ENCODE results near the gene ANKRD44. TPM values are rescaled to one million over a fixed set of nuclear protein-coding genes. Genes with fewer than 3 reads are reported as not detected.

ANKRD44 gene
- total RNA-seq, 1 experiment from 2014 or later, result 7.8 TPM

DNA sequence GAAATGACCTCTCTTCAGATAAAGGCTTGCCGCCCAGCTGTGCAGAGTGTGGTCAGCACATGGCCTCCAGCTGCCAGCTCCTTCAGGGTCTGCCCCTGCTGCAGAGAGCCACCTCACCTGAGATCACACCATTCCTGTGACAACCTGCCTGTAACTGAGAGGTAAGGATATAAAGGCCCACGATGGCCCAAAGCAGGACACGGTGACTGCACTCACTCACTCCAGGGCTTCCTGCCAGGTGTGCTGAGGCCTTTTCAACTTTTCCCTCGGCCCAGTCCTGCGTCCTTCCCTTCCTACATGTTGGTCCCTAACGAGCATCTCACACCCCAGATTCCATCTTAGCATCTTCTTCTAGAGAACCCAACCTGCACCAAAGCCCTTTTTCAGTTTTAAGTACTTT is 36.2 kb downstream of the ANKRD44 start:
- Histone ChIP-seq H3K27ac (ENCODE audit: low read length) (no peak overlapping the region), H3K27me3 (ENCODE audit: control insufficient read depth, insufficient read depth, low read length) (no peaks in the 10 kb centered on the region), H3K9me3 (ENCODE audit: control insufficient read depth, insufficient read depth, low read depth, low read length) (no peaks in the 10 kb centered on the region), H3K4me3 (ENCODE audit: low read depth in 2 of 2, low read length in 2 of 2) (no peak overlapping the region), H3K36me3 (ENCODE audit: control insufficient read depth, insufficient read depth, low read length) (no peaks in the 10 kb centered on the region), H3K4me1 (ENCODE audit: control insufficient read depth, insufficient read depth, low read length) (no peaks in the 10 kb centered on the region; the same call in 1 of the 2 replicates)
- DNase-seq (ENCODE audit: low read depth, low spot score) (no peak), ATAC-seq (no peak)
- TF ChIP-seq SIN3A (IDR thresholded peaks at IDR 0.05; ENCODE audit: borderline replicate concordance, insufficient read depth, low read depth, low read length), result no peak
- TF ChIP-seq CTCF (IDR thresholded peaks at IDR 0.05), result no peak
- no peak for TF ChIP-seq POLR2AphosphoS5 (IDR thresholded peaks at IDR 0.05; ENCODE audit: low read depth, low read length)
- TF ChIP-seq, protein P1, sequence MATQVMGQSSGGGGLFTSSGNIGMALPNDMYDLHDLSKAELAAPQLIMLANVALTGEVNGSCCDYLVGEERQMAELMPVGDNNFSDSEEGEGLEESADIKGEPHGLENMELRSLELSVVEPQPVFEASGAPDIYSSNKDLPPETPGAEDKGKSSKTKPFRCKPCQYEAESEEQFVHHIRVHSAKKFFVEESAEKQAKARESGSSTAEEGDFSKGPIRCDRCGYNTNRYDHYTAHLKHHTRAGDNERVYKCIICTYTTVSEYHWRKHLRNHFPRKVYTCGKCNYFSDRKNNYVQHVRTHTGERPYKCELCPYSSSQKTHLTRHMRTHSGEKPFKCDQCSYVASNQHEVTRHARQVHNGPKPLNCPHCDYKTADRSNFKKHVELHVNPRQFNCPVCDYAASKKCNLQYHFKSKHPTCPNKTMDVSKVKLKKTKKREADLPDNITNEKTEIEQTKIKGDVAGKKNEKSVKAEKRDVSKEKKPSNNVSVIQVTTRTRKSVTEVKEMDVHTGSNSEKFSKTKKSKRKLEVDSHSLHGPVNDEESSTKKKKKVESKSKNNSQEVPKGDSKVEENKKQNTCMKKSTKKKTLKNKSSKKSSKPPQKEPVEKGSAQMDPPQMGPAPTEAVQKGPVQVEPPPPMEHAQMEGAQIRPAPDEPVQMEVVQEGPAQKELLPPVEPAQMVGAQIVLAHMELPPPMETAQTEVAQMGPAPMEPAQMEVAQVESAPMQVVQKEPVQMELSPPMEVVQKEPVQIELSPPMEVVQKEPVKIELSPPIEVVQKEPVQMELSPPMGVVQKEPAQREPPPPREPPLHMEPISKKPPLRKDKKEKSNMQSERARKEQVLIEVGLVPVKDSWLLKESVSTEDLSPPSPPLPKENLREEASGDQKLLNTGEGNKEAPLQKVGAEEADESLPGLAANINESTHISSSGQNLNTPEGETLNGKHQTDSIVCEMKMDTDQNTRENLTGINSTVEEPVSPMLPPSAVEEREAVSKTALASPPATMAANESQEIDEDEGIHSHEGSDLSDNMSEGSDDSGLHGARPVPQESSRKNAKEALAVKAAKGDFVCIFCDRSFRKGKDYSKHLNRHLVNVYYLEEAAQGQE (IDR thresholded peaks at IDR 0.05; ENCODE audit: insufficient read depth in 1 of 2, low read depth in 2 of 2, low read length in 1 of 2), result no peak
- TF ChIP-seq TCF7L2 (IDR thresholded peaks at IDR 0.05; ENCODE audit: low read depth, low read length), result no peak
- in situ Hi-C loops (cut with HindIII; ENCODE audit: low pct_unique_long_range_greater_than_20kb, low sequenced_read_pairs) (no loop called here), intact Hi-C loops (cut with micrococcal nuclease; ENCODE audit: unreplicated experiment) (no loop called here)
- POLR2A ChIA-PET, result no interaction called here
- CTCF ChIA-PET, result interaction anchor here (0.7 kb wide), 1 partner anchor 30 kb away, joined by 4 read pairs; no protein-coding TSS in a partner anchor
- BruUV-seq (replicated peaks), result no TSS peak

DNA sequence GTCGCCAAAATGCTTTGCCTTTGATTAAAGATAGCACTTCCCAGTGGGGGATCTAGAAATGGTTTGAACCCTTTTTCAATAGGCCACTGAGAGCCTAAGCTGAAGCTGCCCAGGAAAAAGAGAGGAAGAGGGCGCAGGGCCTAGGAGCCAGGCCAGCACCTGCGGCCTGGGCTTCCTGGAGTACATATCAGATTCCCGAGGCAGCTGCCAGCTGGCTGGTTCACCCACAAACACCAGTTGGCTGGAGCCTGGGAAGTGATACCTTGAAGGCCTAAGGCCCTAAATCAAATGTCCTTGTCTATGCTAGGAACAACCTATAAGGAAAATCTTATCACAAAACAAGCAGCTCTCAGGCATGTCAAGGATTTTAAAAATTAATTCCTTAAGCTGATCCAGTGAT is 37.1 kb downstream of the ANKRD44 start:
- ATAC-seq, result no peak
- Histone ChIP-seq H3K4me3 (ENCODE audit: low read depth in 2 of 2, low read length in 2 of 2) (no peak overlapping the region), H3K9me3 (ENCODE audit: control insufficient read depth, insufficient read depth, low read depth, low read length) (no peaks in the 10 kb centered on the region), H3K4me1 (ENCODE audit: control insufficient read depth, insufficient read depth, low read length) (no peaks in the 10 kb centered on the region; the same call in 1 of the 2 replicates), H3K27me3 (ENCODE audit: control insufficient read depth, insufficient read depth, low read length) (no peaks in the 10 kb centered on the region), H3K27ac (ENCODE audit: low read length) (no peak overlapping the region), H3K36me3 (ENCODE audit: control insufficient read depth, insufficient read depth, low read length) (no peaks in the 10 kb centered on the region)
- BruUV-seq (replicated peaks), result no TSS peak
- POLR2A ChIA-PET, result no interaction called here
- CTCF ChIA-PET, result no interaction called here
- no peak for TF ChIP-seq CTCF (IDR thresholded peaks at IDR 0.05)
- TF ChIP-seq SIN3A (IDR thresholded peaks at IDR 0.05; ENCODE audit: borderline replicate concordance, insufficient read depth, low read depth, low read length), result no peak
- no peak for TF ChIP-seq POLR2AphosphoS5 (IDR thresholded peaks at IDR 0.05; ENCODE audit: low read depth, low read length)
- no peak for TF ChIP-seq TCF7L2 (IDR thresholded peaks at IDR 0.05; ENCODE audit: low read depth, low read length)
- TF ChIP-seq, protein P1 (IDR thresholded peaks at IDR 0.05; ENCODE audit: insufficient read depth in 1 of 2, low read depth in 2 of 2, low read length in 1 of 2), result no peak
- intact Hi-C loops (cut with micrococcal nuclease; ENCODE audit: unreplicated experiment), result no loop called here
- no peak for DNase-seq (ENCODE audit: low read depth, low spot score)
- in situ Hi-C loops (cut with HindIII; ENCODE audit: low pct_unique_long_range_greater_than_20kb, low sequenced_read_pairs), result no loop called here
